Fibroblast of skin of left quadriceps (primary cell): ENCODE measurements around the gene TIPARP.

Experiments used
- DNase-seq, 2 experiments: peaks; one replicate each; pipeline ENCODE4 v3.0.0-alpha.2; 2013; ENCODE audit warnings: low read depth in 2 of 2

The TIPARP gene

DNA sequence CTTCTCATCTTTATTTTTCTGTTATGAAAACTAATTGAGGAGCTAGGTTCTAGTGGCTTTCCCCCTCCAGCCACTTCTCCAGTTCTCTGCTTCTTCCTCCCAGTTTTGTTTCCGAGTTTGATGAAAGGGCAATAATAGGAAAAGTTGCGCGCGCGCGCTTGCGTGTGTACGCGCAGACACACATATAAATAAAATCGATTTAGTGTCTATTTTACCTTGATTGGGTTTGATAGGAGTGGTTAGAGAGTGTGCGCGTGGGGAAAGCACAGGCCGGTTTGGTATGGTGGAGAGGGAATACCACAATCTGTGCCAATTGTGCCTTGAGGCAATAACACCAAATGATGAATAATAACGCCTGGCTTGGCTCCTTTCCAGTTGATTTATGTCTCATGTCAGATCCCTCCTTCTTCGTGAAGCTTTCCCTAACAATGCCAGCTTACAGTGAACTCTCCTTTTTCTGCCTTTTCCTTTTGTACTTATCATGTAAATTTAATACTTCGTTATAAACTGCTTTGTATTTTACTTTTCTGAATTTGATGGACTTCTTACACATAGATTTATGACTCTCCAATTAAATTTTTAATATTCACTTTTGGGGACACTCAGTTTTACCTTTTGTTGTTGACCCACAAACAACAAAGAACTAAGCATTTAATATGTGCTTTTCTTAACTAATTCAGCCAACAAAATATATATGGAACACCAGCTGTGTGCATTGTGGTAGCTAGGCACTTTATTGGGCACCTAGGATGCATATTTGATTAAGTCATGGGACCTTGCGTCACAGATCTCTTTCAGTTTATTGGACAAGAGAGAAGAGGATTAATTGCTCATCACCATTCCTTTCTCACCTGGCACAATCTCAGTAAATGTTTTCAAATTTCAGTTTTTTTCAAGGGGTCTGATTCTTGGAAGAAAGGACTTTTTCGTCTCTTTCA lies 1.7 kb downstream of the TIPARP start:
- DNase-seq: peak; percentile 52 to 65

DNA sequence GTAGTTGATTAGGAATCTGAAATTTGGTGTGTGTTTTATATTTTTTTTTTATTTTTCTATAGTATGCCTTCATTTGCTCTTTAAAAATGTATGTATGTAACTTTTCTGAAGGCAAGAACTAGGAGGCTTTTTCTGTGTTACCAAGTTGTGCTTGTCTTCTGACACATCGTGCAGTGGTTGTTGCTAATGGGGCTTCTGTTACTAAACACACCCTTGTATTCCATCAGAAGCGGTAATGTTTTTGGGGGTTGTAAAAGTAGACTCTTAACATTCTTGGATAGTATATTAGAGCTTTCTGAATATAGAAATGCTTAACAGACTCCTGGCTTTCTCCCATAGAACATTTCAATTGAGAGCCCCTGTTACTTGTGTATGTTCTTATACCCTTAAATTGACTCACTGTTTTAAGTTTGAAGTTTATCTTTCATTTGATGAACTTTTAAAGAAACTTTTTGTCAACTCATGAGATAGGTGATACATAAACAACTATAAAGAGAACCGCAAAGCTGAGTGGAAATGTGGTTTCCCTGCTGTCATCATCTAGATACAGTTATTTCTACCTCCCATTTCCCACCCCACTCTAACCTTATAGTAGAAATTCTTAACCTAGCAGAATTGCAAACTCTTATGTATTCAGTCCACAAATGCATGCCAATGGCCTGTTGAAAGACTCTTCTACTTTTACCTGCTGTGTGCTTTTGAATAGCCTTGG lies 2.5 kb downstream of the TIPARP start:
- no peak for DNase-seq

DNA sequence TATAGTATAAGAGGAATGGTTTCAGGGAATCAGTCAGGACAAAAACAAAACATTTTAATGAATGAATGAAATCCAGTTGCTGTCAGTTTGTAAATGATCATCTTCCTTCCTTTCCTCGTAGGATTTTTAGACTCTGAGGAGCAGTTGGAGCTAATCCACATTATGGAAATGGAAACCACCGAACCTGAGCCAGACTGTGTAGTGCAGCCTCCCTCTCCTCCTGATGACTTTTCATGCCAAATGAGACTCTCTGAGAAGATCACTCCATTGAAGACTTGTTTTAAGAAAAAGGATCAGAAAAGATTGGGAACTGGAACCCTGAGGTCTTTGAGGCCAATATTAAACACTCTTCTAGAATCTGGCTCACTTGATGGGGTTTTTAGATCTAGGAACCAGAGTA lies 3.1 kb downstream of the TIPARP start:
- DNase-seq: no peak

DNA sequence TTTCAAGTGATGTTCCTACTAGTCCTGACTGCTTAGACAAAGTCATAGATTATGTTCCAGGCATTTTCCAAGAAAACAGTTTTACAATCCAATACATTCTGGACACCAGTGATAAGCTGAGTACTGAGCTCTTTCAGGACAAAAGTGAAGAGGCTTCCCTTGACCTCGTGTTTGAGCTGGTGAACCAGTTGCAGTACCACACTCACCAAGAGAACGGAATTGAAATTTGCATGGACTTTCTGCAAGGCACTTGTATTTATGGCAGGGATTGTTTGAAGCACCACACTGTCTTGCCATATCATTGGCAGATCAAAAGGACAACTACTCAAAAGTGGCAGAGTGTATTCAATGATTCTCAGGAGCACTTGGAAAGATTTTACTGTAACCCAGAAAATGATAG lies 3.8 kb downstream of the TIPARP start:
- DNase-seq: no peak

DNA sequence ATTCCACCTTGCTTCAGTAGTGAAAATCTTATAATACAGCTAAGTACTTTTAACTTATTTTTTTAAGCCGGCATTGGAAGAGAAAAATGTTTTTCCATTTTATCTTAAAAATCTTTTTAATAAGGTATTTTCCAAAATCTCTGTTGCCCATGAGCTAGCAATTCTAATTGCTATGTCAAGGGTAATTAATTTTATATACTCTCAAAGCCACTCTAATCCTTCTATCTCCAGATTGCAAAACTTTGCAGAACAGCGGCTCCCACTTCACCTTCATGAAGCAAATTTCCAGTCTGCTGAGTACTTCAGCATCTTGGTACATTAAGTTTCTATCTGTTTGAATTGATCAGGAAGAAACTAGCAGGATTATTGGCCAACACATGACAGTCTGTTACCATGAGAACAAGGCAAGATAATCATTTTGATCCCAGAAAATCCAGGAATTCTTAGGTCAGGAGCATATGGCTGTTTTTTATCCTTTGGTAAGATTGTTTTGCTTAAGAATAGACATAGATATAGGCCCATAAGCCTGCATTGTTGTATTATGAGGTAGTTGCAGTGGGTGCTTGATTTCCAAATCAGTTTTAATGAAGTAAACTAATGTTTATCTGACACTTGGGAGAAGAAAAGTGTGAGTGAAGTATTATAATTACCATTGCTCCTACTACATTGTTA lies 6.0 kb downstream of the TIPARP start:
- no peak for DNase-seq

DNA sequence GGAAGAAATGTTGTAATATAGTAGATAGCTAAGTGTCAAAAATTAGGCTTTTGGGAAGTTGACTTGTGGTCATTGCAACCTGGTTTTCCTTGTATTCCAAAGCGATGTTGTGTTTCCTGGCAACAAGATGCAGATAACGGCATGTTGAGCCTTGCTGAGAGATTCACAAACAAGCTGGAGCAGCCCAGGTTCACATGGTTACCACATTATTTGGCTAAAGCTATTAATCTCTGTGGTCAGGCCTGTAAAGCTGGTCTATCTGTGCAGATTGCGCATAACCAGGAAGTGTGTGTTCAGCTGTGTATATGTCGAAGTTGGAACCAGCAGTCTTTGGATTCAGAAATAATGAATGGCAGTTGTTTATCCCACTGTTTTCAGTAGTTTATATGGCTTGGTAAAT lies 6.6 kb downstream of the TIPARP start:
- peak; percentile 69 to 75 for DNase-seq

DNA sequence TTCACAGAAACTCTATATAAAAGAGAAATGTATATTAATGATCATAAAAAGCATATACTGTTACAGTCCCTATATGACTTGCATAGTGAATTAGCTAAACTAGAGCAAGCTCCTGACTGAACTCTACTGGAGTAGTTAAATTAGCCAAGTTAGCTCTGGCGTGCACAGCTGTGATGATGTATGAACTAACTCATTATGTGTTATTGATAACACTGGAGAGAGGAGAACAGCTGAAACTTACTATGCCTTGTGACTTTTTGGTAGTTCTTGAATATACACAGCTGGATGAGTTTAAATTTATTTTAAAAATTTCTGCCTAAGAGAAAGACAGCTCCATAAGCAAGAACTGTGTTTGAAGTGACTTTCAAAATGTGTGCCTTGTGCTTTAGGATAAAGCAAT lies 8.1 kb downstream of the TIPARP start:
- no peak for DNase-seq

DNA sequence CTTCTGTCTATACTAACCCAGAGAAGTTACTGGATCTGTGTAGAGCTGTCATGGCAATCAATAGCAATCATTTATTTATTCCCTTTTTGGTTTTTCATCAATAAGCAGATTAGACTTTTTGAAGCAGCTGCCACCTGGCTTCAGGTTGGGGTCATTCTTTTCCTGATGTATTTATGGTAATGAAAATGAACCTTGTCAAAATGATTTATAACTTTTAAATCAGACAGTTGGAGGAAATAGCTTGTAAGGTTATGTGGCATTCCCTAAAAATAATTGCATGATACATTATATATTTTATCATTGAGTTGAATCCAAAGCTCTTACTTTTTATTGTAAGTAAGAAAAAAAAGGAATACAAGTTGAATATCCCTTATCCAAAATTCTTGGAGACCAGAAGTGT lies 8.6 kb downstream of the TIPARP start:
- no peak for DNase-seq

DNA sequence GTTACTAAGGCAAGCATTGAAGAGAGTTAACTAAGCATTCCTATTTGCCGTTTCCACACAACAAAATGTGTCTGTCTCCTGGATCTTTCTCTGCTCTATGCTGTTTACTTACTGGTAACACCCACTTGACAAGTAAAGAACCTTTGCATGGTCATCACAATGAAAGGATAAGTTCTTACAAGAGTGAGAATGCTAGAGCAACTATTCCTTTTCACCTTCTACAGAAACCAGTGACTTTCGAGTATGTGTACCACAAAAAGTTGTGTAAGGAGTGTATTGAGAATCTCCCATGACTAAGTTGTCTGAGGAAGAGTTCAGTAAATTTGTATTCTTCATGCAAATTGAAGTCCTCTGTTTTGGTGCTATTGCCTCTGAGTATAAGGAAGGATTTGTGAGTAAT lies 10.8 kb downstream of the TIPARP start:
- DNase-seq: no peak

DNA sequence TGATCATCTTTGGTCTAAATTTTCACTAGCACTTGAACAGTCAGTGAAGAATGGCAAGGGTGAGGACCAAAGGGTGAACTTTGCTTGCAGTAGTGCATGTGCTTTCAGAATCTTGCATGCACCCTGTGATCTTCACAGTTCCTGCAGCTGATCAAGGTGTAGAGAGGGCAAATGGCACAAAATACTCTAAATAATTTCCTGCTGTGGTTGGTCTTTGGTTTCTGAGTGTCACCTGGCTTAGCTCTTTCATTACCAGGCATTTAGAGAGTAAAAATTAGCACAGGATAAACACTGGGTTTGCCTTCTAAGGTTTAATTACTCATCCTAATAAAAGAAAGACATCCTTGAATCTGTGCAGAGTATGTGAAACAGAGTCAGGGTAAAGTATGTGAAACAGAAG lies 11.4 kb downstream of the TIPARP start:
- no peak for DNase-seq

DNA sequence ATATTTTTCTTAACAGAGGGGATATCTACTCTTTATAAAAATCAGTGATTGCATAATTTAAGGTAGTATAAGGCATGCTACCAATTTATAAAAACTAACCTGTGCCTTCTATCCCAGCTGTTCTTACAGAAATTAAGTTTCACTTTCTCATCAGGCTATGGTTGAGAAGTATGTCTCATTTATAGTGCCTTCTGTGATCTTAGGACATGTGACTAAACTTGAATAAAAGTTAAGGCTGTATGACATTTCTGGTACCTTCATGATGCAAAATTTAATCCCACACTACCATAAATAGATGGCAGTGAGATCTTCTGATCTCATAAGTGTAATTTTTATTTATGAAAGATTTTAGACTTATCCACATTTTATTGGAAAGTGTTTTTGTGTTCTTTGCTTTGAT lies 12.6 kb downstream of the TIPARP start:
- no peak for DNase-seq

DNA sequence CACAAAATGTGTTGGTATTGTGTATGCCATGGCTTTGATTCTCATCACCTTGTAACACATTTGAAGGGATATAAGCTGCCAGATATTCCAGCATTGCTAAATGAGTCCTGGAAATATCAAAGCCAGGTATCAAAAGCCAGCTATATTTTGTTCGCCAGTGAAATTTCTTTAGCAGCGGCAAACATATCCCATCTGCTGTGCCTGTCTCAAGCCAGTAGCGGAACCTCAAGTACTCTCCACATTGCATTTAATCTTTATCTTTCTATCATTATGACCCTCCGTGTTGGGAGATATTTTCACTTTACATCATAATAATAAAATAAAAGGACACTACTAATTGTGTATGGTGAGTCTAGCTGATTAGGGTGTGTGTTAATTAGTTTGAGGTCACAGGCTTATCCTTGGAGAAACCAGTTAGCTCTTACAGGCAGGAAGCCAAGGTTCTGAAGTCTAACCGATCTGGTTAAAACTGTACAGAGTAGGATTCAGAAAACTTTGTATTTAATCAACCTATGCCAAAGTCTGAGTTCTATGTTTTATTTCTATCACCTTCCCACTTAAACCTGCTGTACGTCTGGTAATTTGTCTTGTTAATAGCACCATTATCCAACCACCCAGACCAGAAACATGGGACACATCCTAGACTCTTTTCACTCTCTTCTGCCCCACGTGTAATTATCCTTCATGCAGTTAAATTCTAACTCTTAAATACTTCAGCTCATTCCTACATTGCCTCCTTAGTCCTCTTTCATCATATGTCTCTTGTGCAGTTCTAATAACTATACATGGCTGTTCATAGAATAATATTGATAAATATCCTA lies 14.5 kb downstream of the TIPARP start:
- no peak for DNase-seq

DNA sequence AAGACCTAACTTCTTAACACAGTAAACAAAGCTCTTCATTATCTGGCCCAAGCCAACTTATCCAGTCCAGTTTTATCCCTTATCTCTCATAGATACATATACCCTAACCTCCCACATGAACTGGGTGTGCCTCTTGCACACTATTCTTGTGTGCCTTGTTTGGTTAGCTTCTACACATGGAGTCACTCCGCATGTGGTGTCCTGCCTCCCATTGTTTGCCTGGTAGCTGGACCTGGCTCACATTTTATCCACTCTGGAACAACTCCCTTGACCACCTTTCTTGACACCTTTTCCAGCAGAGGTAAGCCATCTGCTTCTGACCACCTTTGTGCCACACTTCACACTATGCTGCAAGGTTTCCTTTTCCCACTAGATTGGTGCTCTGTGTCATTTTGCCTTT lies 15.2 kb downstream of the TIPARP start:
- no peak for DNase-seq

DNA sequence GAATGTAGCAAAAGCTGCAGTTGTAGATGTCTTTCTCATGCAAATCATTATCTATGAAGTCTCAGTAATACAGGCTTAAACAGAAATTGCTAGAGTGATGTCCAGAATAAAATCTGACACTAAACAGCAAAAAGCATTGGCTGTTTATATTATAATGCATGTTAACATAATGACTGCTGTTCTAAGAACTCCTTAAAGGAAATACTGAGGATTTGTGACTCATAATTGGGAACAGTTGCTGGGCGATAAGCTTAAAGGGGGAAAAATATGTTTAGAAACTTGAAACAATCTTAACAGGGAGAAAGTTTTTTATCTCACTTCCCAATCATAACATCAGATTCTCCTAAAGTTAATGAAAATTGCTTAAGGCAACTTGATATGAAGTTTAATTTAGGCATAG lies 17.5 kb downstream of the TIPARP start:
- DNase-seq: peak; percentile 68 to 72

DNA sequence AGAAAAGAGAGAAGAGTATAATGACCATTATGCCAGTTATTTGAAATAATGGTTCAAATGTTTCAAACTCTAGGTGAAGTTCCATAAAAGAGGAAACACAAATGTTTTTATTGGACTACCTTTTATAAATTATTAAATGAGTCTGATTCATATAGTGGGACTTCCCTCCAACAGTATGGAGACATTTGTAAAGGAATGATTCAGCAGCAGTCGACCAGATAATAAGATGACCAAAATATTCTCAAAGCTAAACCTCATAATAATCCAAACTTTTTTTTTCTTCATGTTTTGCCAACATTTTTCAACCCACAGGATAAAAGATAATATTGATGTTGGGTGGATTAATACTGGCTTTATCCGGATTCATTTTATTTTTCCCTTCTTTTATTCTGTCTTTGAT lies 18.8 kb downstream of the TIPARP start:
- no peak for DNase-seq

DNA sequence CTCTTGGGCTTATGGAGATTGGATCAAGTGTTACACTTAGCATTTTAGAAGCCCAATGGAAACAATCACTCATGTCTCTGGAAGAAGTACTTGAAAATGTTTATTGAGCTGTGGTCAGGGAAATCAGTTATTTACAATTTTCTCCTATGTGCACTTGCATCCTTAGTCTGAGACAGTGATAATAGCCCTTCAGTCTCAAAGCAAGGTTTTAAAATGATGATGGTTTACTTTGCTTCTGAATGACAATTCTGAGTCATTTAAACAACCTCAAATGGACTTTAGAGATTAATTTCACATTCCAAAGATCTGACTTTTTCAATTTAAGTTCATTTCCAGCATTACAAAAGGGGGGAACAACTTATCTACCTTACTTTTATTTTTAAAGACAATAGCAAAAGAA lies 20.1 kb downstream of the TIPARP start:
- no peak for DNase-seq

DNA sequence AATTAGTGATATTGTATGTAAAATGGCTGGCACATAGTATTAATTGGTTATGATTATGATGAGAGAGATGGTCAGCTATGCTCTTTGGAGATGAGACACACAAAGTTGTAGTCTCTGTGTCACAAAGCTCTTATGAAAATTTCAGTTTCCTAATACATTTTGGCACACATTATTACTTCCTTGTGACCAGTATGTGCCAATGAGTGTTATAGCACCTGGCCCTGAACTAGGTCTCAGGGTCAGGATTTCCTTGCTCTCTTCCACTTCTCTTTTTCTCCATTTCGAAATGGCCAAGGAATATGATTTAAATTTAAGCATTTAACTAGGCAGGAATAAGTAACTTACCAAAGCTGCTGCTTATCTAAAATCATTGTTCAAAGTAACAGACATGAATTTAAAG lies 28.0 kb downstream of the TIPARP start:
- DNase-seq: no peak

DNA sequence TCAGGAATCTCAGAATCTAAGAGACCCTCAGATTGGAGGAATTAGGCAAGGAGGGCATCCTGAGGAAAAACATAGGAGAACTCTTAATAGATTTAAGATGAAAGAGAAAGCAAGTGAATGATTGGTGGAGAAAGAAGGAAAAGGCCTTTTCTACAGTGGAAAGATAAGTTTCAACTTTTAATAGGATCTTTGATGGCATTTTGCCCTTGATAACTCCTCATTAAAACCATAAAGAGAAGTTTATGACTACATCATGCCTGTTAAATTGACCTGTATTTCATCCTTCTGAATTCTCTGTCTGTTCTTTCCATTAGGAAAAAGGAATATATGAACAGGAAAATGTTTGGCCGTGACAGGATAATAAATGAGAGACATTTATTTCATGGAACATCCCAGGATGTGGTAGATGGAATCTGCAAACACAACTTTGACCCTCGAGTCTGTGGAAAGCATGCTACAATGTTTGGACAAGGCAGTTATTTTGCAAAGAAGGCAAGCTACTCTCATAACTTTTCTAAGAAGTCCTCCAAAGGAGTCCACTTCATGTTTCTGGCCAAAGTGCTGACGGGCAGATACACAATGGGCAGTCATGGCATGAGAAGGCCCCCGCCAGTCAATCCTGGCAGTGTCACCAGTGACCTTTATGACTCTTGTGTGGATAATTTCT lies 30.1 kb downstream of the TIPARP start:
- no peak for DNase-seq

DNA sequence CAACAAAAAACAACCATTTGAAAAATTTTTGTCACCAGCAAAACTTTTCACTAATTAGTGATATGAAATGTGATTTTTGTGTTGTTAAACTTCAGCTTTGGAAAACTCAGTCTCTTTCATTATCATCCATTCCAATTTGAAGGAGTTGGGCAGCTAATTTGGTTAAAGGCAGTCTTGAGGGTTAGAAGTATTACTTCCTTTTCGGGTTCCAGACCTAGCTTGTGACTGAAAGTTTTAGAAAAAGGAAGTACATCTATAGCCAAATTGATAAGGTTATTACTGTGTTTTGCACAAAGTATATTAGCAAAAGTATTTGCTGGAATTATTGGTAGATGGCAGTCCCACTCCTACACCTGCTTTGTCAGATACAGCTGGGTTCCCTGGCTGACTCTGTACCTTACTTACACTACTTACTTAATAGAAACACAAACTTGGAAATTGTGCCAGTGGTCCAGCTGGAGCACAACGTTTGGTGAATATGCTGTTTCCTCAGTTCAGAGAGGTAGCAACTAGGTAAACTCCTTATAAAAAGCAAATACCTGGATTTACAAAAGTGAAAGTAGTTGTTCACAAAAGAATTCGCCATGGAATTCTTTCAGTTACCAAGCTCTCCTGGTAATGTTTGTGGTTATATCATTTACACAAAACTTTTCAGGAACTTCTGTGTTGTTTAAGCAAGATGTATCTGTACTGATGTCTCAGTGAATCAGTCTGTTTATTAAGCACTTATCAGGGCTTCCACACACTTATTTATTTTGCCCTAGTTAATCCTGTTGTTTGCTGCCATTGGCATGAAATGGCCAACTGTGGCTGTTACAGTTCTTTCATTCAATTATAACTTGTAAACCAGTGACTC lies 31.6 kb downstream of the TIPARP start:
- DNase-seq: no peak

DNA sequence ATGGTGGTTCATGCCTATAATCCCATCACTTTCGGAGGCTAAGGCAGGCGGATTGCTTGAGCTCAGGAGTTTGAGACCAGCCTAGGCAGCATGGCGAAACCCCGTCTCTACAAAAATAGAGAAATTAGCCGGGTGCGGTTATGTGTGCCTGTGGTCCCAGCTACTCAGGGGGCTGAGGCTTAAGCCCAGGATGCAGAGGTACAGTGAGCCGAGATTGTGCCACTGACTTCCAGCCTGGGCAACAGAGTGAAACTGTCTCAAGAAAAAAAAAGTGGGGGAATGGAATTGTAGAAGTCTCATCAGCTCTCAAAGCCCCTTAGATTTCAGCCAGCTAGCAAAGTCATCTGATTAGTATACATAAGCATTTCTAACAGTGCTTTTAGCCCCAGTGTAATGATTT lies 33.2 kb downstream of the TIPARP start:
- no peak for DNase-seq
